WTC11 (cell line): ENCODE data around the gene CLPTM1L. TPM values are rescaled to one million over a fixed set of nuclear protein-coding genes. Genes with fewer than 3 reads are reported as not detected.

ENCODE experiments used
- ATAC-seq: fragments of 200-7000 bp; cut with Tn5 transposase; 2 replicates; pipeline ENCODE4 v1.10.0; 2021; ENCODE audit warnings: mild to moderate bottlenecking, moderate library complexity
- CTCF ChIA-PET: fragments of 300-600 bp; sonication (Branson Sonifier 250); formaldehyde crosslinking; loops from one replicate; lab custom pipeline; 2021; ENCODE audit warnings: antibody characterized with exemption; lab: Charles Lee
- POLR2A ChIA-PET: fragments of 350-600 bp; sonication (Branson Sonifier 250); formaldehyde crosslinking; loops from one replicate; lab custom pipeline; 2021; ENCODE audit warnings: antibody characterized with exemption; lab: Charles Lee
- DNase-seq: peaks from one replicate; pipeline ENCODE4 v3.0.0; 2021; ENCODE audit warnings: low spot score
- H3K27ac Mint-ChIP-seq: 2 replicates; pipeline ENCODE4 v1.8.0; 2021; ENCODE audit warnings: mixed read lengths
- H3K27me3 Mint-ChIP-seq: 2 replicates; pipeline ENCODE4 v1.8.0; 2021; ENCODE audit warnings: low read depth, mild to moderate bottlenecking, moderate library complexity, mixed read lengths
- H3K36me3 Mint-ChIP-seq: 2 replicates; pipeline ENCODE4 v1.8.0; 2021; ENCODE audit warnings: mixed read lengths
- H3K4me1 Mint-ChIP-seq: 2 replicates; pipeline ENCODE4 v1.8.0; 2022; ENCODE audit warnings: mixed read lengths
- H3K4me3 Mint-ChIP-seq: 2 replicates; pipeline ENCODE4 v1.8.0; 2021; ENCODE audit warnings: mild to moderate bottlenecking, moderate library complexity, mixed read lengths
- H3K9me3 Mint-ChIP-seq: 2 replicates; pipeline ENCODE4 v1.8.0; 2021; ENCODE audit warnings: mixed read lengths
- CREB1 ChIP-seq: sonication (generic); formaldehyde crosslinking; IDR thresholded peaks from 2 replicates; pipeline ENCODE4 v1.8.0; 2023; ENCODE audit warnings: mild to moderate bottlenecking, missing genetic modification reagents
- FOXP1 ChIP-seq: sonication (generic); formaldehyde crosslinking; IDR thresholded peaks from 2 replicates; pipeline ENCODE4 v1.8.0; 2022; ENCODE audit warnings: missing genetic modification reagents, mild to moderate bottlenecking, moderate library complexity, borderline replicate concordance
- GRHL2 ChIP-seq: fragments of 250-450 bp; sonication (Bioruptor Pico); IDR thresholded peaks from 2 replicates; pipeline ENCODE4 v1.8.0; 2022; ENCODE audit warnings: mild to moderate bottlenecking, moderate library complexity; ENCODE audit not compliant: insufficient replicate concordance, severe bottlenecking
- TEAD1 ChIP-seq: sonication (generic); formaldehyde crosslinking; IDR thresholded peaks from 2 replicates; pipeline ENCODE4 v1.8.0; 2022; ENCODE audit warnings: mild to moderate bottlenecking, missing genetic modification reagents
- ZBTB21 ChIP-seq: sonication (generic); formaldehyde crosslinking; IDR thresholded peaks from 2 replicates; pipeline ENCODE4 v1.8.1; 2023; ENCODE audit warnings: mild to moderate bottlenecking, missing genetic modification reagents, borderline replicate concordance
- ZNF121 ChIP-seq: sonication (generic); formaldehyde crosslinking; IDR thresholded peaks from 2 replicates; pipeline ENCODE4 v1.8.0; 2023; ENCODE audit warnings: missing genetic modification reagents
- ZNF138 ChIP-seq: sonication (generic); formaldehyde crosslinking; conservative IDR thresholded peaks from 2 replicates; pipeline ENCODE4 v1.8.1; 2022; ENCODE audit warnings: mild to moderate bottlenecking, moderate library complexity, missing genetic modification reagents
- ZNF232 ChIP-seq: sonication (generic); formaldehyde crosslinking; IDR thresholded peaks from 2 replicates; pipeline ENCODE4 v1.8.0; 2022; ENCODE audit warnings: mild to moderate bottlenecking, missing genetic modification reagents
- ZNF317 ChIP-seq: sonication (generic); formaldehyde crosslinking; IDR thresholded peaks from 2 replicates; pipeline ENCODE4 v1.8.1; 2023; ENCODE audit warnings: low read depth, mild to moderate bottlenecking, moderate library complexity, missing genetic modification reagents, borderline replicate concordance
- ZNF416 ChIP-seq: fragments of 250-450 bp; sonication (Bioruptor Pico); IDR thresholded peaks from 2 replicates; pipeline ENCODE4 v1.9.0; 2021; ENCODE audit warnings: mild to moderate bottlenecking, inconsistent platforms
- ZNF671 ChIP-seq: fragments of 250-450 bp; sonication (Bioruptor Pico); IDR thresholded peaks from 2 replicates; pipeline ENCODE4 v1.8.0; 2021; ENCODE audit warnings: mild to moderate bottlenecking
- total RNA-seq: library from RNA; stranded (reverse); gene quantifications from 3 replicates; pipeline ENCODE4 v1.2.3, GENCODE V29; 2021
- TF ChIP-seq, protein P1 (sequence below): fragments of 250-450 bp; sonication (Bioruptor Pico); IDR thresholded peaks from 2 replicates; pipeline ENCODE4 v1.9.0; 2021; ENCODE audit warnings: mild to moderate bottlenecking
- TF ChIP-seq, protein P2 (sequence below): sonication (generic); formaldehyde crosslinking; IDR thresholded peaks from 2 replicates; pipeline ENCODE4 v1.8.0; 2022; ENCODE audit warnings: mild to moderate bottlenecking, missing genetic modification reagents
- TF ChIP-seq, protein P3 (sequence below): sonication (generic); formaldehyde crosslinking; IDR thresholded peaks from 2 replicates; pipeline ENCODE4 v1.8.1; 2023; ENCODE audit warnings: mild to moderate bottlenecking, missing genetic modification reagents, borderline replicate concordance
- TF ChIP-seq, protein P4 (sequence below): sonication (generic); formaldehyde crosslinking; IDR thresholded peaks from 2 replicates; pipeline ENCODE4 v1.8.1; 2023; ENCODE audit warnings: mild to moderate bottlenecking, missing genetic modification reagents, moderate library complexity
- TF ChIP-seq, protein P5 (sequence below): fragments of 250-450 bp; sonication (Bioruptor Pico); IDR thresholded peaks from 2 replicates; pipeline ENCODE4 v1.9.0; 2021; ENCODE audit warnings: mild to moderate bottlenecking, borderline replicate concordance

CLPTM1L gene
- total RNA-seq, 1 experiment from 2014 or later = 92.8 TPM

DNA sequence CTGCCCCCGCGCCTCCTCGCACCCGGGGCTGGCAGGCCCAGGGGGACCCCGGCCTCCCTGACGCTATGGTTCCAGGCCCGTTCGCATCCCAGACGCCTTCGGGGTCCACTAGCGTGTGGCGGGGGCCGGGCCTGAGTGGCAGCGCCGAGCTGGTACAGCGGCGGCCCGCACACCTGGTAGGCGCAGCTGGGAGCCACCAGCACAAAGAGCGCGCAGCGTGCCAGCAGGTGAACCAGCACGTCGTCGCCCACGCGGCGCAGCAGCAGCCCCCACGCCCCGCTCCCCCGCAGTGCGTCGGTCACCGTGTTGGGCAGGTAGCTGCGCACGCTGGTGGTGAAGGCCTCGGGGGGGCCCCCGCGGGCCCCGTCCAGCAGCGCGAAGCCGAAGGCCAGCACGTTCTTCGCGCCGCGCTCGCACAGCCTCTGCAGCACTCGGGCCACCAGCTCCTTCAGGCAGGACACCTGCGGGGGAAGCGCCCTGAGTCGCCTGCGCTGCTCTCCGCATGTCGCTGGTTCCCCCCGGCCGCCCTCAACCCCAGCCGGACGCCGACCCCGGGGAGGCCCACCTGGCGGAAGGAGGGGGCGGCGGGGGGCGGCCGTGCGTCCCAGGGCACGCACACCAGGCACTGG lies 50.6 kb downstream of the CLPTM1L start (continued):
- TF ChIP-seq, protein P1, sequence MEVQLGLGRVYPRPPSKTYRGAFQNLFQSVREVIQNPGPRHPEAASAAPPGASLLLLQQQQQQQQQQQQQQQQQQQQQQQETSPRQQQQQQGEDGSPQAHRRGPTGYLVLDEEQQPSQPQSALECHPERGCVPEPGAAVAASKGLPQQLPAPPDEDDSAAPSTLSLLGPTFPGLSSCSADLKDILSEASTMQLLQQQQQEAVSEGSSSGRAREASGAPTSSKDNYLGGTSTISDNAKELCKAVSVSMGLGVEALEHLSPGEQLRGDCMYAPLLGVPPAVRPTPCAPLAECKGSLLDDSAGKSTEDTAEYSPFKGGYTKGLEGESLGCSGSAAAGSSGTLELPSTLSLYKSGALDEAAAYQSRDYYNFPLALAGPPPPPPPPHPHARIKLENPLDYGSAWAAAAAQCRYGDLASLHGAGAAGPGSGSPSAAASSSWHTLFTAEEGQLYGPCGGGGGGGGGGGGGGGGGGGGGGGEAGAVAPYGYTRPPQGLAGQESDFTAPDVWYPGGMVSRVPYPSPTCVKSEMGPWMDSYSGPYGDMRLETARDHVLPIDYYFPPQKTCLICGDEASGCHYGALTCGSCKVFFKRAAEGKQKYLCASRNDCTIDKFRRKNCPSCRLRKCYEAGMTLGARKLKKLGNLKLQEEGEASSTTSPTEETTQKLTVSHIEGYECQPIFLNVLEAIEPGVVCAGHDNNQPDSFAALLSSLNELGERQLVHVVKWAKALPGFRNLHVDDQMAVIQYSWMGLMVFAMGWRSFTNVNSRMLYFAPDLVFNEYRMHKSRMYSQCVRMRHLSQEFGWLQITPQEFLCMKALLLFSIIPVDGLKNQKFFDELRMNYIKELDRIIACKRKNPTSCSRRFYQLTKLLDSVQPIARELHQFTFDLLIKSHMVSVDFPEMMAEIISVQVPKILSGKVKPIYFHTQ (CRISPR knock-in tag) = no peak
- TF ChIP-seq FOXP1 (peak; percentile 83), GRHL2 (CRISPR knock-in tag) (no peak)
- TF ChIP-seq, protein P2, sequence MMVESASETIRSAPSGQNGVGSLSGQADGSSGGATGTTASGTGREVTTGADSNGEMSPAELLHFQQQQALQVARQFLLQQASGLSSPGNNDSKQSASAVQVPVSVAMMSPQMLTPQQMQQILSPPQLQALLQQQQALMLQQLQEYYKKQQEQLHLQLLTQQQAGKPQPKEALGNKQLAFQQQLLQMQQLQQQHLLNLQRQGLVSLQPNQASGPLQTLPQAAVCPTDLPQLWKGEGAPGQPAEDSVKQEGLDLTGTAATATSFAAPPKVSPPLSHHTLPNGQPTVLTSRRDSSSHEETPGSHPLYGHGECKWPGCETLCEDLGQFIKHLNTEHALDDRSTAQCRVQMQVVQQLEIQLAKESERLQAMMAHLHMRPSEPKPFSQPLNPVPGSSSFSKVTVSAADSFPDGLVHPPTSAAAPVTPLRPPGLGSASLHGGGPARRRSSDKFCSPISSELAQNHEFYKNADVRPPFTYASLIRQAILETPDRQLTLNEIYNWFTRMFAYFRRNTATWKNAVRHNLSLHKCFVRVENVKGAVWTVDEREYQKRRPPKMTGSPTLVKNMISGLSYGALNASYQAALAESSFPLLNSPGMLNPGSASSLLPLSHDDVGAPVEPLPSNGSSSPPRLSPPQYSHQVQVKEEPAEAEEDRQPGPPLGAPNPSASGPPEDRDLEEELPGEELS = peak; percentile 30; the same call in 1 of the 2 replicates
- TF ChIP-seq, protein P3, sequence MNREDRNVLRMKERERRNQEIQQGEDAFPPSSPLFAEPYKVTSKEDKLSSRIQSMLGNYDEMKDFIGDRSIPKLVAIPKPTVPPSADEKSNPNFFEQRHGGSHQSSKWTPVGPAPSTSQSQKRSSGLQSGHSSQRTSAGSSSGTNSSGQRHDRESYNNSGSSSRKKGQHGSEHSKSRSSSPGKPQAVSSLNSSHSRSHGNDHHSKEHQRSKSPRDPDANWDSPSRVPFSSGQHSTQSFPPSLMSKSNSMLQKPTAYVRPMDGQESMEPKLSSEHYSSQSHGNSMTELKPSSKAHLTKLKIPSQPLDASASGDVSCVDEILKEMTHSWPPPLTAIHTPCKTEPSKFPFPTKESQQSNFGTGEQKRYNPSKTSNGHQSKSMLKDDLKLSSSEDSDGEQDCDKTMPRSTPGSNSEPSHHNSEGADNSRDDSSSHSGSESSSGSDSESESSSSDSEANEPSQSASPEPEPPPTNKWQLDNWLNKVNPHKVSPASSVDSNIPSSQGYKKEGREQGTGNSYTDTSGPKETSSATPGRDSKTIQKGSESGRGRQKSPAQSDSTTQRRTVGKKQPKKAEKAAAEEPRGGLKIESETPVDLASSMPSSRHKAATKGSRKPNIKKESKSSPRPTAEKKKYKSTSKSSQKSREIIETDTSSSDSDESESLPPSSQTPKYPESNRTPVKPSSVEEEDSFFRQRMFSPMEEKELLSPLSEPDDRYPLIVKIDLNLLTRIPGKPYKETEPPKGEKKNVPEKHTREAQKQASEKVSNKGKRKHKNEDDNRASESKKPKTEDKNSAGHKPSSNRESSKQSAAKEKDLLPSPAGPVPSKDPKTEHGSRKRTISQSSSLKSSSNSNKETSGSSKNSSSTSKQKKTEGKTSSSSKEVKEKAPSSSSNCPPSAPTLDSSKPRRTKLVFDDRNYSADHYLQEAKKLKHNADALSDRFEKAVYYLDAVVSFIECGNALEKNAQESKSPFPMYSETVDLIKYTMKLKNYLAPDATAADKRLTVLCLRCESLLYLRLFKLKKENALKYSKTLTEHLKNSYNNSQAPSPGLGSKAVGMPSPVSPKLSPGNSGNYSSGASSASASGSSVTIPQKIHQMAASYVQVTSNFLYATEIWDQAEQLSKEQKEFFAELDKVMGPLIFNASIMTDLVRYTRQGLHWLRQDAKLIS (CRISPR knock-in tag) = 0 out of 2 replicates have a peak, but pooled peaks have one; percentile 17

DNA sequence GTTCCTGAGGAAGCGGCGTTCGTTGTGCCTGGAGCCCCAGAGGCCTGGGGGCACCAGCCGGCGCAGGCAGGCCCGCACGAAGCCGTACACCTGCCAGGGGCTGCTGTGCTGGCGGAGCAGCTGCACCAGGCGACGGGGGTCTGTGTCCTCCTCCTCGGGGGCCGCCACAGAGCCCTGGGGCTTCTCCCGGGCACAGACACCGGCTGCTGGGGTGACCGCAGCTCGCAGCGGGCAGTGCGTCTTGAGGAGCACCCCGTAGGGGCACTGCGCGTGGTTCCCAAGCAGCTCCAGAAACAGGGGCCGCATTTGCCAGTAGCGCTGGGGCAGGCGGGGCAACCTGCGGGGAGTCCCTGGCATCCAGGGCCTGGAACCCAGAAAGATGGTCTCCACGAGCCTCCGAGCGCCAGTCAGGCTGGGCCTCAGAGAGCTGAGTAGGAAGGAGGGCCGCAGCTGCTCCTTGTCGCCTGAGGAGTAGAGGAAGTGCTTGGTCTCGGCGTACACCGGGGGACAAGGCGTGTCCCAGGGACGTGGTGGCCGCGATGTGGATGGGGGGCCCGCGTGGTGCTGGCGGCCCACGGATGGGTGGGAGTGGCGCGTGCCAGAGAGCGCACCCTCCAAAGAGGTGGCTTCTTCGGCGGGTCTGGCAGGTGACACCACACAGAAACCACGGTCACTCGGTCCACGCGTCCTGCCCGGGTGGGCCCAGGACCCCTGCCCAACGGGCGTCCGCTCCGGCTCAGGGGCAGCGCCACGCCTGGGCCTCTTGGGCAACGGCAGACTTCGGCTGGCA lies 51.3 kb downstream of the CLPTM1L start:
- peaks cover 13% of the 10 kb centered on the region for H3K4me1 Mint-ChIP-seq
- ATAC-seq (no peak), DNase-seq (no peak)
- ChIA-PET POLR2A (interaction anchor here (1.5 kb wide), 1 partner anchor 45 kb away, joined by 3 read pairs; no protein-coding TSS in a partner anchor), CTCF (interaction anchor here (1.0 to 1.9 kb wide), 5 partner anchors 11 to 352 kb away, joined by 3 to 4 read pairs (median 3); no protein-coding TSS in a partner anchor)
- no peaks in the 10 kb centered on the region for H3K9me3 Mint-ChIP-seq
- peak overlapping the region; percentile 56 for H3K4me3 Mint-ChIP-seq
- peaks cover 10% of the 10 kb centered on the region for H3K27me3 Mint-ChIP-seq
- TF ChIP-seq FOXP1 = peak; percentile 38; the same call in 1 of the 2 replicates
- TF ChIP-seq TEAD1 (CRISPR knock-in tag) = no peak
- peaks cover 2% of the 10 kb centered on the region for H3K36me3 Mint-ChIP-seq
- H3K27ac Mint-ChIP-seq = no peak overlapping the region

DNA sequence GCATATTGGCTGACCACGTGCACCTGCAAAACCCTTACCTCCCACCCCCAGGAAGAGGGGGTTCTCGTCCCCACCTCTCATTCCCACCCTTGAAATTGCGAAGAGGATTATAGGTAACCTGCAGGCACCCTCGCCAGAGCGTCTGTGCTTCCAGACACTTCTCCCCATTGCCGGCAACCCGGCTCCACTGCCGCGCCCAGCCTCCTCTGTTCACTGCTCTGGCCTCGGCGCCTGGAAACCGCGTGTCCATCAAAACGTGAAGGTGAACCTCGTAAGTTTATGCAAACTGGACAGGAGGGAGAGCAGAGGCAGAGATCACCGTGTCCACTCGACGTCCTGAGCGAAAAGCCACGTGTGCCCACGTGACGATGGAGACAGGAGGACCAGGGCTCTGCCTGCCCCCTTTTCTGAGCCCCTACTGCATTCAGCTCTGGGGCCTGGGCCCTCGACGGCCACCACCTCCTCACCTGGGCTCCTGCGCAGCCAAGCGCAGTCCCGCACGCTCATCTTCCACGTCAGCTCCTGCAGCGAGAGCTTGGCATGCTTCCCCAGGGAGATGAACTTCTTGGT lies 52.0 kb downstream of the CLPTM1L start:
- H3K27ac Mint-ChIP-seq = no peak overlapping the region; the same call in 1 of the 2 replicates
- peaks cover 9% of the 10 kb centered on the region for H3K36me3 Mint-ChIP-seq
- H3K27me3 Mint-ChIP-seq = peaks cover 10% of the 10 kb centered on the region
- no peak for ATAC-seq
- CTCF ChIA-PET = interaction anchor here (1.0 to 1.1 kb wide), 2 partner anchors 10 to 352 kb away, joined by 3 read pairs; no protein-coding TSS in a partner anchor
- H3K4me1 Mint-ChIP-seq = peaks cover 13% of the 10 kb centered on the region
- DNase-seq = no peak
- peak overlapping the region; percentile 18; the same call in 1 of the 2 replicates for H3K4me3 Mint-ChIP-seq
- H3K9me3 Mint-ChIP-seq = no peaks in the 10 kb centered on the region
- POLR2A ChIA-PET = no interaction called here
- TF ChIP-seq ZBTB21 (CRISPR knock-in tag) = no peak
- no peak for TF ChIP-seq ZNF317
- TF ChIP-seq CREB1 (CRISPR knock-in tag) = no peak
- TF ChIP-seq ZNF416 (CRISPR knock-in tag) = no peak
- TF ChIP-seq, protein P4, sequence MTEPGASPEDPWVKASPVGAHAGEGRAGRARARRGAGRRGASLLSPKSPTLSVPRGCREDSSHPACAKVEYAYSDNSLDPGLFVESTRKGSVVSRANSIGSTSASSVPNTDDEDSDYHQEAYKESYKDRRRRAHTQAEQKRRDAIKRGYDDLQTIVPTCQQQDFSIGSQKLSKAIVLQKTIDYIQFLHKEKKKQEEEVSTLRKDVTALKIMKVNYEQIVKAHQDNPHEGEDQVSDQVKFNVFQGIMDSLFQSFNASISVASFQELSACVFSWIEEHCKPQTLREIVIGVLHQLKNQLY (CRISPR knock-in tag) = no peak
- no peak for TF ChIP-seq ZNF671 (CRISPR knock-in tag)
- TF ChIP-seq ZNF121 (CRISPR knock-in tag) = no peak
- TF ChIP-seq ZNF138 = no peak
- no peak for TF ChIP-seq ZNF232
- TF ChIP-seq, protein P5, sequence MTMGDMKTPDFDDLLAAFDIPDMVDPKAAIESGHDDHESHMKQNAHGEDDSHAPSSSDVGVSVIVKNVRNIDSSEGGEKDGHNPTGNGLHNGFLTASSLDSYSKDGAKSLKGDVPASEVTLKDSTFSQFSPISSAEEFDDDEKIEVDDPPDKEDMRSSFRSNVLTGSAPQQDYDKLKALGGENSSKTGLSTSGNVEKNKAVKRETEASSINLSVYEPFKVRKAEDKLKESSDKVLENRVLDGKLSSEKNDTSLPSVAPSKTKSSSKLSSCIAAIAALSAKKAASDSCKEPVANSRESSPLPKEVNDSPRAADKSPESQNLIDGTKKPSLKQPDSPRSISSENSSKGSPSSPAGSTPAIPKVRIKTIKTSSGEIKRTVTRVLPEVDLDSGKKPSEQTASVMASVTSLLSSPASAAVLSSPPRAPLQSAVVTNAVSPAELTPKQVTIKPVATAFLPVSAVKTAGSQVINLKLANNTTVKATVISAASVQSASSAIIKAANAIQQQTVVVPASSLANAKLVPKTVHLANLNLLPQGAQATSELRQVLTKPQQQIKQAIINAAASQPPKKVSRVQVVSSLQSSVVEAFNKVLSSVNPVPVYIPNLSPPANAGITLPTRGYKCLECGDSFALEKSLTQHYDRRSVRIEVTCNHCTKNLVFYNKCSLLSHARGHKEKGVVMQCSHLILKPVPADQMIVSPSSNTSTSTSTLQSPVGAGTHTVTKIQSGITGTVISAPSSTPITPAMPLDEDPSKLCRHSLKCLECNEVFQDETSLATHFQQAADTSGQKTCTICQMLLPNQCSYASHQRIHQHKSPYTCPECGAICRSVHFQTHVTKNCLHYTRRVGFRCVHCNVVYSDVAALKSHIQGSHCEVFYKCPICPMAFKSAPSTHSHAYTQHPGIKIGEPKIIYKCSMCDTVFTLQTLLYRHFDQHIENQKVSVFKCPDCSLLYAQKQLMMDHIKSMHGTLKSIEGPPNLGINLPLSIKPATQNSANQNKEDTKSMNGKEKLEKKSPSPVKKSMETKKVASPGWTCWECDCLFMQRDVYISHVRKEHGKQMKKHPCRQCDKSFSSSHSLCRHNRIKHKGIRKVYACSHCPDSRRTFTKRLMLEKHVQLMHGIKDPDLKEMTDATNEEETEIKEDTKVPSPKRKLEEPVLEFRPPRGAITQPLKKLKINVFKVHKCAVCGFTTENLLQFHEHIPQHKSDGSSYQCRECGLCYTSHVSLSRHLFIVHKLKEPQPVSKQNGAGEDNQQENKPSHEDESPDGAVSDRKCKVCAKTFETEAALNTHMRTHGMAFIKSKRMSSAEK = no peak
